Effector CD4-positive, alpha-beta T cell (primary cell): ENCODE measurements around the gene RAB34.
A peak's percentile ranks its signal among the peaks of the same experiment; 100 is the strongest.
"Not testable (repeated sequence)": the region's sequence is repeated elsewhere in the genome, so short reads cannot be mapped to it uniquely, and the experiment has no call there.

Experiments
- DNase-seq: peaks from one replicate; pipeline ENCODE4 v3.0.0-alpha.2; 2020

RAB34 gene

GRCh38 chr17:28726627-28727491 is 9.2 kb upstream of the RAB34 start:
- peak; percentile 89 for DNase-seq

GRCh38 chr17:28726226-28726626 is 8.6 kb upstream of the RAB34 start, which contains the start of gene TLCD1:
TLCD1 (minus strand) TSS chr17:28726233; CDS start chr17:28726097, 136 bp downstream.
- peak; percentile 58 for DNase-seq

DNA sequence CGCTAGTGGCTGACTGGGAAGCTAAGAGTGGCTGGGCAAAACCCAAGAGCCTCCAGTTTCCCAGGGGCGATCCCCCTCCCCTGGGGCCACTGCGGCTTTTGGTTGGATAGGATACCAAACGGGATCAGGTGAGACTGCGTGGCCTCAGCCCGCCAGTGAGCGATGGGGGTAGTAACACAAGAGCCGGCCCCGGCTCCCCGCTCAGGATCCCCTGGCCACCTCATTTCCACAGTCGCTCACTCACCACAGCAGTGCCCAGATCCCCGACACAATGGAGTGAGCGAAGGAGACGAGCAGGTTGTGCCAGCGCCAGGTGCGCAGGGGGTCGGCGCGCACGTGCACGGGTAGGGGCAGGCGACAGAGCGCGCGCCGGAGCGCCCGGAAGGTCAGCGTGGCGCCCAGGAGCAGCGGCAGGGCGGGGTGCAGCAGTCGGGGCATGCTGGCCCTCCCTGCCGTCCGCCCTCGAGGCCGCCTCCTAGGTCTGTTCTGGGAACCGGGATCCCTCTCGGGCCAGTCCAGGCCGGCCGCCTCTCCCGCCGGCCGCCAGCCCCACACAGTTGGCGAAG is 8.1 kb upstream of the RAB34 start:
- no peak for DNase-seq

DNA sequence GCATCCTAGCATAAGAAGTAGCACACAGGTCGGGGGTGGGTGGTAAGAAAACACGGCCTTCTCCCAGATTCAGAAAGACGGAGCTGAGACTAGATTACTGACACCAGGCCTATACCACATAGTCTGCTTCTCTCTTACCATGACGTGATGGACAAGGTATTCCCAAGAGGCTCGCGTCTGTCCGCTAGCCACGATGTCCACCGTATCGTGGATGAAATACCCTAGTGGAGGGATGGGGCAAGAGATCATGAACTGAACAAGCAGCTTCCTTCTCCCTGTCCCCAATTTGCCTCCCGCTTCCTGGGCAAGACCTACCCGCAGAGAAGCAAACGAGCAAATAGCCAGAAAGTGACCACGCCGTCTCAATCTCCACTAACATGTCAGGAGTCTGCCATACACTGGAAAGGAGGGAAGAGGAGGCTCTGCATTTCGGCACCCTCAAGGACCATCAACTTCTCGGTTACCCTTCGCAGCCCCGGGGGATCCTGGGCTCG is 7.5 kb upstream of the RAB34 start:
- no peak for DNase-seq

- no peak for DNase-seq
These were observed 7.0 kb upstream of the RAB34 start for GRCh38 chr17:28724500-28725165.

GRCh38 chr17:28723836-28724499 is 6.3 kb upstream of the RAB34 start:
- DNase-seq: not testable (repeated sequence)

GRCh38 chr17:28723159-28723835 is 5.6 kb upstream of the RAB34 start:
- DNase-seq: no peak

GRCh38 chr17:28722417-28723158 is 4.9 kb upstream of the RAB34 start:
- no peak for DNase-seq

- DNase-seq: not testable (repeated sequence)
These were observed 3.3 kb upstream of the RAB34 start for GRCh38 chr17:28720997-28721329.

DNA sequence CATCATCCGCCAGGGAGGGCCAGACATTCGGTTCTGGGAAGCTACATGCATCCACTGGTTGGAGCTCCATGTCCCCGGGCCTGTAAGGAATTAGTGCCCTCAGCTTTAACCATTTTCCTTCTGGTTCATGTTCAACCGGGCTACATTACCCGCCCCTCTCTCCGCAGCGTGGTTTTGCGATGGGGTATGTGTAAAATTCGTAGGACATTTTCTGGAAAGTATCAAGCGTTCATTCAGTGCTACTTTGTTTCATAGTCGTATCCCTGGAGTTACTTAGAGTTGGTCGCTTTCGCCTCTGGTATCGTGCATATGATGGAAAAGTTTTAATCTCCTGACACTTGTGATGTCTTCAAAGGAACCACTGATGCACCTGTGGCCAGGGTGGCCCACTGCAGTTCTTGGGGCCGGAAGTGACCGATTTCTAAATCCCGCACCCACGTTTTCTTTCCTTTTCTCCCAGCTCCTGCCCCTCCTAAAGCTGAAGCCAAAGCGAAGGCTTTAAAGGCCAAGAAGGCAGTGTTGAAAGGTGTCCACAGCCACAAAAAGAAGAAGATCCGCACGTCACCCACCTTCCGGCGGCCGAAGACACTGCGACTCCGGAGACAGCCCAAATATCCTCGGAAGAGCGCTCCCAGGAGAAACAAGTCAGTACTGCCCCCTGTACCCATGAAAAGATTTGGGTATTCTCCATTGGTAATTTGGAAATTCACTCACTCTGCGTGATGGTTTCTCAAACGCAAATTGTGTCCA is 2.8 kb upstream of the RAB34 start:
- DNase-seq: no peak

DNA sequence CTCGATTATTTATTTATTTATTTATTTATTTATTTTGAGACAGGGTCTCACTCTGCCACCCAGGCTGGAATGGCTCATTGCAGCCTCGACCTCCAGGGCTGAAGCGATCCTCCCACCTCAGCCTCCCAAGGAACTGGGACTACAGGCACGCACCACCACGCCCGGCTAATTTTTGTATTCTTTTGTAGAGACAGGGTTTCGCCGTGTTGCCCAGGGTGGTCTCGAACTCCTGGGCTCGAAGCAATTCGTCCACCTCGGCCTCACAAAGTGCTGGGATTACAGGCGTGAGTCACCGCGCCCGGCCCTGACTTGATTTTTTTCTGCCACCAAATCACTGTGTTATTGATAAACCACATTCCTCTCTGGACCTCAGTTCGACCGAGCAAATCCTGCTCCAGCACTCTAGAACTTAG is 1.4 kb upstream of the RAB34 start:
- no peak for DNase-seq

- no peak for DNase-seq
These were observed 809 bp upstream of the RAB34 start for GRCh38 chr17:28718333-28719020.

DNA sequence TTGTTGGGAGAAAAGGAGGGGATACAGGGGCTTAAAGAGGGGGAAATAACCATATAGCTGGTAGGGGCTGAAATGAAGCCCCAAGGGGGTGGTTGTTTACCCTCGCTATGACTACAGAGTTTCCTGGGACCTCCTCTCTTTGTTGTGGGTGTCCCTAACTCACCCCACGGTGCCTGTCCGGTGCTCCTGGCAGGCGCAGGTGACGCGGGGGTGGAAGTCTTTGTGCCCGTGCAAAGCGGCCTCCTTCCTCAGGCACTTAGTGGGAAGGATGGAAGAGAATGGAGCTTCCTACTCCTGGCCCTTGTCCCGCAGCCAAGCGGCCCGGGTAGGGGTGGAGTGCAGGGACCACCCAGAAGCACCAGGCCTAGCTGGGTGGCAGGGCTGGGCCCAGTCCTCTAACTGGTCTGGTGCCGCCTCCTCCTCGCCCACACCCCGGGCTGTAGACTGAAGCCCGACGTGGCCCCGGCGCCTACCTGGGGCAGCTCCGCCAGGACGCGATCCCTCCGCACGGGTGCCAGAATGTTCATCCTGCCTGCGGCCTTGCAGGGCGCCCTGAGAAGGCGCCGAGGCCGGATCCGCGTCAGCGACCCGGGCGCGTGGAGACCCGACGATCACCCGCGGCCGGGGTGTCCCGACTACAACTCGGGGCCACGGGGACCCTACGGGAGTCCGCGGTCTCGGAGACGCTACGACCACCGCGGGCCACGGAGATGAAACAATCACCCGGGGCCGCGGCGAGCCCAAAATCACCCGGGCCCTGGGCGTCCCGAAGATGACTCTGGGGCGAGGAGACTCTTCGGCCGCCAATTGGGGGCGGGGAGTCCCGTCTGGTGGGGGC is 709 bp downstream of the RAB34 start:
- no peak for DNase-seq

DNA sequence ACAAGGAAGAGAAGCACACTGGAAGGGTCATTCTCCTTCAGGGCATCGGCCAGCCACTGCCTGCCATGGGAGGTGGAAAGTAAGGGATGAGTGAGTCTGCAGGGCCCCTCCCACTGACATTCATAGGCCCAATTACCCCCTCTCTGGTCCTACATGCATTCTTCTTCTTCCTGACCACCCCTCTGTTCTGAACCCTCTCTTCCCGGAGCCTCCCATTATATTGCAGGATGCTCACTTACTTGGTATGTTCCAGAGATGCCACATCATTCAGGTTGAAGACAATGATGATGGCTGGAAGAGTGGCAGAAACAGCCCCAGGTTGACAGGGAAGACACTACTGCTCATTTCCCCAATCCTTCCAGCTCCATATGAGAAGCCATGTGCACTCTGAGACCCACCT is 2.5 kb downstream of the RAB34 start:
- no peak for DNase-seq

DNA sequence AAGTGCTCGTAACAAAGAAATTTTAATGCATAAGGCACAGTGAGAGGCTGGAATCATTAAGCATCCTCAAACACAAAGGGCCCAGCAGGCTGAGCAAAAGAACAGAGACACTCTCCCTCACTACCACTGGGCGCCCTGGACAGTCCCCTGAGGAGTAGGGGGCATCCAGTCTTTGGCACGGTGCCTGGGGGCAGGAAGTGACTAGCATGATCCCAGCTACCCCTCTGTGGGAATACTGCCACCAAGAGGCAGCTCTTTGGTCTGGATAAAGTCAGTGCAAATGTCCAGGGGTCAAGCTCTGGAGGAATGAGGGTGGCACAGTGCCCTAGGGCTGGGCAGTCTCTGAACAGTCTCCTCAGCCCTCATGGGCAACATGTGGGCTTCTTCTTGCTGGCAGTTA is 3.4 kb downstream of the RAB34 start:
- DNase-seq: no peak

GRCh38 chr17:28712705-28713415 is 4.8 kb downstream of the RAB34 start:
- no peak for DNase-seq

DNA sequence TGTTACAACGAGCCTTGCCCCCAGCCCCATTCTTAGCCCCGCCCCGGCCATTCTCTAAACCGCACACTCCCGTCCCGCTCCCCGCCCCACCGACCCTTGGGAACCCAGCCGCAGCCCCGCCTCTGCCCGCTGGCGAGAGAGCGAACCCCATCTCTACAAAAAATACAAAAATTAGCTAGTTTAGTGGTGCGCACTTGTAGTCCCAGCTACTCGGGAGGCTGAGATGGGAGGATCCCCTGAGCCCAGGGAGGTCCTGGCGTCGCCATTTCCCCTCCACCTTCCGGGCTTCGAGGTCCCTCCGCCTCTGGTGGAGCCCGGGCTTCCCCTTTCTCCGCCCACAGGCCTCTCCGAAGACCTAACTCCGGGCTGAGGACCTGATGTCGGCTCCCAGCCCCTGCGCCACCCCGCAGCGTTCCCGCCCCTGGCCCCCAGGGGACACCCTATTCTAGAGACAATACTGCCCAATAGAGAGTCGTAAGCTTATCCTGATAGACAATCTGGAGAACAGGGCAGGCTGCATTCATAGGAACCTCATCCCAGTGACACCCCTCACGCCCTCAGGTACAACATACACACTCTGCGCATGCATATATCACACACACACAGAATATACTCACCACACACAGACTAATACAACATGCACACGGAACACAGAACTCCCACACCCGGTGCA is 5.5 kb downstream of the RAB34 start:
- DNase-seq: peak; percentile 46

DNA sequence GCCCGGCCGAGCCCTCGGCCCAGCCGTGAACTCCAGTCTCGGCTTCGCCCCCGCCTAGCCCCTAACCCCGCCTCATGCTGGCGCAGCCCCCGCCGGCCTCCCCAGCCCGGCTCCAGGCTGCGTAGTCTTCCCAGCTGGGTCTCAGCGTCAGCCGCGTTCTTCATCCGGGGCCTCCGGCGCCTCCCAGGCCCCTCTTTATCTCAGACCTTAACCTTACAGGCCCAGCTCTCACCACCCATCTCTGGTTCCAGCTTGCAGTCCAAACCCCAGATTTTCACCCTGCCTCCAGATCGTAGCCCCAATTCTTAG is 6.0 kb downstream of the RAB34 start, which contains the start of gene PROCA1:
TSS of gene PROCA1 (minus strand) at position 166 of the 309 bp plus-strand sequence. CDS start 228 bp downstream, outside the sequence.
- peak; percentile 30 for DNase-seq
